SJSA1 (cell line): ENCODE data around the gene MBTPS1. TPM values are rescaled to one million over a fixed set of nuclear protein-coding genes. Genes with fewer than 3 reads are reported as not detected.
"Not testable (repeated sequence)": the region's sequence is repeated elsewhere in the genome, so short reads cannot be mapped to it uniquely, and the experiment has no call there.

ENCODE experiments used
- DNase-seq, 2 experiments: peaks; one replicate each; pipeline ENCODE4 v3.0.0-alpha.2; 2015 to 2020; ENCODE audit warnings: low spot score in 2 of 2, low read depth in 1 of 2
- H3K27ac ChIP-seq: fragments of 250-450 bp; sonication (Bioruptor Pico); 2 replicates; pipeline ENCODE4 v1.5.1; 2020; ENCODE audit warnings: mild to moderate bottlenecking, moderate library complexity
- H3K27me3 ChIP-seq: fragments of 250-450 bp; sonication (Bioruptor Pico); replicated peaks from 2 replicates; pipeline ENCODE4 v1.5.1; 2020; ENCODE audit warnings: mild to moderate bottlenecking, moderate library complexity
- H3K36me3 ChIP-seq: fragments of 250-450 bp; sonication (Bioruptor Pico); 2 replicates; pipeline ENCODE4 v1.5.1; 2020; ENCODE audit warnings: mild to moderate bottlenecking
- H3K4me1 ChIP-seq: fragments of 250-450 bp; sonication (Bioruptor Pico); replicated peaks from 2 replicates; pipeline ENCODE4 v1.6.1; 2021; ENCODE audit warnings: mild to moderate bottlenecking
- H3K4me3 ChIP-seq: fragments of 250-450 bp; sonication (Bioruptor Pico); 2 replicates; pipeline ENCODE4 v1.5.1; 2020; ENCODE audit warnings: mild to moderate bottlenecking
- H3K9me3 ChIP-seq: fragments of 250-450 bp; sonication (Bioruptor Pico); replicated peaks from 2 replicates; pipeline ENCODE4 v1.5.1; 2020; ENCODE audit warnings: mild to moderate bottlenecking
- total RNA-seq: library from RNA; depleted of rRNA; stranded (reverse); fragments of >200 nt; shearing (Covaris generic); gene quantifications from 2 replicates; pipeline ENCODE4 v1.2.3, GENCODE V29; 2014

The MBTPS1 gene
- total RNA-seq, 1 experiment from 2014 or later = 64.9 TPM

DNA sequence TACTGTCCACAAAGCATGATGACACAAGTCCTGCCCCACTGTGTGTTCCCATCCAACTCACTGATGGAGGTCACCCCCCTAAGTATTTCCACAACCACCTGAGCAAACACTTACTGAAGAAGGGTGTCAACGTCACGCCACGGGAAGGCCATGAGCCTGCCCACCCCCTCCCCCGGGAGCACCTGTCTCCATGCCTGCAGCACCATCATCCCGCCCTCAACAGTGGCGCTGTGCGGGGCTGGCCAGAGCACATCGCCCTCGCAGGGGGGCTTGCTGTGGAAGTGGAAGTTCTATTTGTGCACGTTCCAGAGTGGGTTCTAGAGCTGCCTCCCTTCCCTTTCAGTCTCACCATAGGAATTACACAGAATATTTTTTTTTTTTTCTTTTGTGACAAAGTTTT lies 4.3 kb upstream of the MBTPS1 start:
- Histone ChIP-seq H3K27me3 (no peaks in the 10 kb centered on the region), H3K27ac (no peak overlapping the region), H3K4me1 (peaks cover 5% of the 10 kb centered on the region), H3K9me3 (no peaks in the 10 kb centered on the region), H3K36me3 (peaks cover 22% of the 10 kb centered on the region), H3K4me3 (no peak overlapping the region)
- no peak for DNase-seq

DNA sequence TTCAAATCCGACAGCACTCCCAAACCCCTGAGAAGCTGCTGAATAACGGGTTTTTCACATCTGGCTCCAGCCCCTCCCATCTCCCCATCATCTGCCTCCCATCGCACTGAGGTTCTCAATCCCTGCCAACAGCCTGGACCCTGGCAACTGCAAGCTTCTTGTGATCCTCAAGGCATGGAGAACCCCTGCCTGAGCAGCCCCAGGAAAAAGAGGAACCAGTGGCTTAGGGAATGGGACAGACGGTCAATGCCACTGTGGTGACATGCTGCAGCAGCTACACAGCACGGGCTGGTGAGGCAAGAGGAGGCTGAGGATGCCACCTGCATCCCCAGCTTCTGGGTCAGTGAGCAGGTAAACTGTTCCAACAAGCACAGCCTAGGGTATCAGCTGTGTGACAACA lies 3.3 kb upstream of the MBTPS1 start:
- Histone ChIP-seq H3K27me3 (no peaks in the 10 kb centered on the region), H3K9me3 (no peaks in the 10 kb centered on the region), H3K27ac (no peak overlapping the region), H3K4me3 (no peak overlapping the region), H3K36me3 (peaks cover 22% of the 10 kb centered on the region), H3K4me1 (peaks cover 5% of the 10 kb centered on the region)
- no peak for DNase-seq

DNA sequence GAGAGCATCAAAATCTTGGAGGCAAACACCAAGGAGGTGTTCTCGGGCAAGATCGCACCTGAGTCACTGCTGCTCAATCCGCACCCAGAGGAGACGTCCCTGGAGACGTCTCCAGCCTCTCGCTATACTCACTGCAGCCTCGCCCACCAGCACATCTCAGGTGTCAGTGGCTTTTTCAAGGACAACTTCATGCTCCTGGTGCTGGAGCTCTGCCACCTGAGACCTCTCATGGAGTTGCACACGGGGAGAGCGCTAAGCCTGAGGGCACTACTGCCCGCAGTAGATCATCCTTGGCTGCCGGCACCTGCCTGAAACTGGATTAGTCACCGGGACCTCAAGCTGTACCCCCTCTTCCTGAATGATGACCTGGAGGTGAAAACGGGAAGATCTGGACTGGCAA lies 2.6 kb upstream of the MBTPS1 start:
- Histone ChIP-seq H3K27ac (no peak overlapping the region), H3K36me3 (peaks cover 20% of the 10 kb centered on the region), H3K4me3 (no peak overlapping the region), H3K27me3 (no peaks in the 10 kb centered on the region), H3K4me1 (peaks cover 5% of the 10 kb centered on the region), H3K9me3 (no peaks in the 10 kb centered on the region)
- no peak for DNase-seq

DNA sequence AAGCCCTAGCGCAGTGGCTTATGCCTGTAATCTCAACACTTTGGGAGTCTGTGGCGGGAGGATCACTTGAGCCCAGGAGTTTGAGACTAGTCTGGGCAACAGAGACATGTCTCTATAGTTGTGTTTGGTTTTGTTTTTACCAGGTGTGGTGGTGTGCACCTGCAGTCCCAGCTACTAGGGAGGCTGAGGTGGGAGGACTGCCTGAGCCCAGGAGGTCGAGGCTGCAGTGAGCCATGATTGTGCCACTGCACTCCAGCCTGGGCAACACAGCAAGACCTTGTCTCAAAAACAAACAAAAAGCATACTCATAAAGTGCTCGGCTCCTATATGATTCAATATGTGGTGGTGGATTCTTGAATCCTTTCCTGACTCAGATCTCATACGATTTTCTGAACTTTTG lies 1.6 kb upstream of the MBTPS1 start:
- not testable (repeated sequence) for H3K27me3 ChIP-seq, H3K27ac ChIP-seq, H3K4me1 ChIP-seq, H3K4me3 ChIP-seq, H3K9me3 ChIP-seq, DNase-seq
- H3K36me3 ChIP-seq = peaks cover 14% of the 10 kb centered on the region

DNA sequence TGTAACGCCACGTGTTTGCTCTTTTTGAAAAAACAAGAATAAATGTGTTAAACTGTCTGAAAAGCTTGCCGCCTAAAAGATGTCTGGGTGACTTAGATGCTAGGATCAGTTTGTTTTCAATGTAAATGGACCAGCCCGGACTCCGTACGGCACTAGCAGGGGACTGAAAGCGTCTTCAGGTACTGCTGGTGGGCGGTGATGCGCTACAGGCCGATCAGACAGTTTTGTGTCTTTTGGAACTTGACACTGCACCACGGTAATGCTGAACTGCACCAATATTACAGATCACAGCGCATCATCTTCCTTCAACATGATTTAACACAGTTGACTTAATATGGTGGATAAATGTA lies 727 bp upstream of the MBTPS1 start:
- Histone ChIP-seq H3K9me3 (no peaks in the 10 kb centered on the region), H3K27me3 (no peaks in the 10 kb centered on the region), H3K27ac (no peak overlapping the region), H3K4me3 (peak overlapping the region; percentile 78), H3K36me3 (peaks cover 7% of the 10 kb centered on the region; the same call in 1 of the 2 replicates), H3K4me1 (peaks cover 5% of the 10 kb centered on the region)
- DNase-seq = no peak

DNA sequence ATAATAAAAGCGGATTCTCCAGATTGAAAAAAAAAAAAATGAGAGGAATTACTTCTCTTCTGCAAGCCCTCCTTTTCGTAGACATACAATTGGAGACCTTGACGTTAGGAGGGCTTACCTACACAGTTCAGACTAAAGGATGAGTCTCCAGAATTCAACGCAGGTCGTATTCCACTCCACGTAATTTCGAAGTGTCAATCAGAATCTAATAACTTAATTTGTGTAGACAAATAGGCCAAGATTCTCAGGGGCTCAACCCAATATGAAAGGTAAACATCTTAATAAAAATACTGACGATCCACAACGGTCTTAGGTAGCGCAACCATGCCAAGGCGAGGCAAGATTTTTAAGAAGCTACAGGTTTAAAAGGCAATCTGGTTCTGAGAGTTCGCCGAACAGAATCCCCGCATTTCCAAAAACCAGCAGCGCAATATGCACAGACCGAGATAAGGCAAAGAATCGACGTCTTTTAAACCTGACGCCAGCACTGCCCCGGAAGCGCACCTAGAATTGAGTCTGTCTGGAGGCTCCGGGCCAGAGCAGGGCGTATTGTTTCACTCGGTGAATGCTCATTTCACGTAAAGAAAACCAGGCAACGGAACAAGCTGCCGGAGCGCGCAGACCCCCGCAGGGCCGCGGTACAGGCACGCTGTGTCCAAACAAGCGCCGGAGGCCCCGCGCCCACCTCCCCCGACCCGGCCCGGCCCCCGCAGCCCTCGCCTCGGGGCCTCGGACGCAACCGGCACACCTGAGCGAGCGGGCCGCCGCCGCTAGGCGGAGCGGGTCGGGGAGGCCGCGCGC lies 623 bp downstream of the MBTPS1 start:
- peaks cover 5% of the 10 kb centered on the region for H3K4me1 ChIP-seq
- no peaks in the 10 kb centered on the region for H3K9me3 ChIP-seq
- peak in 1 of 2 experiments; percentile 25 for DNase-seq
- H3K4me3 ChIP-seq = peak overlapping the region; percentile 78
- peak overlapping the region; percentile 38 for H3K27ac ChIP-seq
- no peaks in the 10 kb centered on the region for H3K27me3 ChIP-seq
- H3K36me3 ChIP-seq = peaks cover 7% of the 10 kb centered on the region; the same call in 1 of the 2 replicates

DNA sequence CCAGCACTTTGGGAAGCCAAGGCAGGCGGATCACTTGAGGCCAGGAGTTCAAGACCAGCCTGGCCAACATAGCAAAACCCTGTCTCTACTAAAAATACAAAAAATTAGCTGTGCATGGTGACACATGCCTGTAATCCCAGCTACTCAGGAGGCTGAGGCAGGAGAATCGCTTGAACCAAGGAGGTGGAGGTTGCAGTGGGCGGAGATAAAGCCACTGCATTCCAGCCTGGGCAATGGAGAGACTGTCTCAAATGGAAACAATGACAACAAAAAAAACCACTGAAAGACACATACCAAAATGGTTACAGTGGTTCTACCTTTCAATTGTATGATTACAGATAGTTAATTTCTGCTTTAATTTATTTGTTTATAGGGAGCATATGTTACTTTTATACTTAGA lies 4.8 kb downstream of the MBTPS1 start:
- not testable (repeated sequence) for H3K9me3 ChIP-seq, H3K27ac ChIP-seq, H3K27me3 ChIP-seq, H3K4me3 ChIP-seq
- H3K4me1 ChIP-seq = peaks cover 10% of the 10 kb centered on the region
- peak in 1 of 2 experiments; percentile 18 for DNase-seq
- H3K36me3 ChIP-seq = peaks cover 12% of the 10 kb centered on the region; the same call in 1 of the 2 replicates

DNA sequence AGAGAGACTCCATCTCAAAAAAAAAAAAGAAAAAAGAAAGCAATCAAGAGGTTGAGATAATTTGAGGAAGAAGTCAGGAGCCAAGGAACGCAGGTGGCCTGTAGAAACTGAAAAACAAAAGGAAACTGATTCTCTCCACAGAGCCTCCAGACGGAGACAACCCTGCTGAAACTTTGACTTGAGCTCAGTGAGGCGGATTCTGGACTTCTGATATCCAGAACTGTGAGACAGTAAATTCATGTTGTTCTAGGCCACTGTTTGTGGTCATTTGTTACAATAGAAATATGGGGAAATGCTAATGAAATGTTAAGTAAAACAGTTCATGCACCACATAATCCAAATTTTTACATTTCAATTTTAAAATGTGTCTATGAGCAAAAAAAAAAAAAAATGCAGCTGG lies 5.2 kb downstream of the MBTPS1 start:
- H3K4me1 ChIP-seq = peaks cover 10% of the 10 kb centered on the region
- H3K4me3 ChIP-seq = no peak overlapping the region
- no peak for DNase-seq
- no peak overlapping the region for H3K27ac ChIP-seq
- H3K36me3 ChIP-seq = peaks cover 11% of the 10 kb centered on the region; the same call in 1 of the 2 replicates
- H3K27me3 ChIP-seq = no peaks in the 10 kb centered on the region
- H3K9me3 ChIP-seq = no peaks in the 10 kb centered on the region

DNA sequence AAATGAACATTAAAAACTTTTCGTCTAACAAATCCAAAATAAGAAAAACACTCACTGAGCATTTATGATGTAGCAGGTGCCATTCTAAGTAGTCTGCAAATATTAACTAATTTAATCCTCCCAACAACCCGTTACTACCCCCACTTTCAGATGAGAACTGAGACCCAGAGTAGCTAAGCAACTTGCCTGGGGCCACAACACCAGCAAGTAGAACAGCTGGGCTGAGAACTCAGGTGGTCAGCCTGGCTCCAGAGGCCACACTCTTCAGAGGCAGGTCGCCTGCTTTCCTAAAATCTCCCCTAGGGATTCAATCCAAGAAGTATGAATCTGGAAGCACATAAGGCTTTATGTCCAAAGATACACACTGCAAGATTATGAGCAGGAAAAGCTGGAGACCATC lies 6.2 kb downstream of the MBTPS1 start:
- Histone ChIP-seq H3K36me3 (peaks cover 8% of the 10 kb centered on the region; the same call in 1 of the 2 replicates), H3K4me3 (no peak overlapping the region), H3K4me1 (peaks cover 10% of the 10 kb centered on the region), H3K27me3 (no peaks in the 10 kb centered on the region), H3K27ac (no peak overlapping the region), H3K9me3 (no peaks in the 10 kb centered on the region)
- no peak for DNase-seq

DNA sequence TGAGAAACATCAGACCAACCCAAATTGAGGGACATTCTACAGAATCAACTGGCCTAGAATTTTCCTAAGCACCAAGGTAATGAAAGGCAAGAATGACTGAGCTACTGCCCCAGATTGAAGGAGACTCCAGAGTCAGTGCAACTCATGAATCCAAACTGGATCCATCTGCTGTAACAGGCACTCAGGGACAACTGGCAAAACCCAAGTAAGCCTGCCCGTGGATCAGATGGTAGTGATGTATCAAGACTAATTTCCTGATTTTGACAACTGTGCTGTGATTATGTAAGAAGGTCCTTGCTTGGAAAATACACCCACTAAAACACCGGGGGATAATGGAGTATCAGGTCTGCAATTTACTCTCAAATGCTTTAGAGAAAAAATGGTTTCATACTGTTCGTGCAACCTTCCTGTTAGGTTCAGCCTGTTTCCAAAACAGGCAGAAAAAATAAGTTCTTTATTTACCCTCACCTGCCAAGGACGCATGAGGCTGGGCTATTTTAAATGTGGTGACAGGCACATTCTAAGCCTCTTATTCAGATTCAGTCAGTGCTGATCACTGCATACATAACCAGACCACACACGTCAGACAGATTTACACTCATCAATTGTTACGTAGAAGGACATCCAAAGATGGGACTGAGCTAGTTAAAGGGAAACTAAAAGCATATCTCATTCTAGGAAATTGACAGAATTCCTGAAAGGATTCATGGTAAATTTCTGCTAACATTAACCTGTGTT lies 7.0 kb downstream of the MBTPS1 start:
- H3K27me3 ChIP-seq = no peaks in the 10 kb centered on the region
- DNase-seq = peak in 1 of 2 experiments; percentile 19
- no peak overlapping the region for H3K27ac ChIP-seq
- H3K9me3 ChIP-seq = no peaks in the 10 kb centered on the region
- no peak overlapping the region for H3K4me3 ChIP-seq
- H3K36me3 ChIP-seq = peaks cover 8% of the 10 kb centered on the region; the same call in 1 of the 2 replicates
- peaks cover 10% of the 10 kb centered on the region for H3K4me1 ChIP-seq

DNA sequence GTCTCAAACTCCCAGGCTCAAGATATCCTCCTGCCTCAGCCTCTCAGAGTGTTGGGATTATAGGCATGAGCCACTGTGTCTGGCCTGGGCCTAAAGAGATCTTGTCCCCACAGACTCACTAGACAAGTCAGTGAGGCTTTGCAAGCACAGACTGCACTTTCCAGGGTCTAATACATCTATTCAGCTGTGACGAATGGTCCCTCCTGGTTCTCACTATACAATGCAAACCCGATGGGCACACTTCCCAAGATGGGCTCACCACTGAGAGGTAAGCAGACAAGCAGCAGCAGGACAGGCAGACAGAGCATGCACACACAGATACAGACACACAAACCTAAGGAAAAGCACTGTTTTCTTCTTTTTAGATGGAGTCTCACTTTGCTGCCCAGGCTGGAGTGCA lies 8.8 kb downstream of the MBTPS1 start:
- no peak for DNase-seq
- peaks cover 8% of the 10 kb centered on the region; the same call in 1 of the 2 replicates for H3K36me3 ChIP-seq
- no peaks in the 10 kb centered on the region for H3K9me3 ChIP-seq
- H3K27me3 ChIP-seq = no peaks in the 10 kb centered on the region
- H3K4me1 ChIP-seq = peaks cover 22% of the 10 kb centered on the region
- no peak overlapping the region for H3K4me3 ChIP-seq
- no peak overlapping the region for H3K27ac ChIP-seq

DNA sequence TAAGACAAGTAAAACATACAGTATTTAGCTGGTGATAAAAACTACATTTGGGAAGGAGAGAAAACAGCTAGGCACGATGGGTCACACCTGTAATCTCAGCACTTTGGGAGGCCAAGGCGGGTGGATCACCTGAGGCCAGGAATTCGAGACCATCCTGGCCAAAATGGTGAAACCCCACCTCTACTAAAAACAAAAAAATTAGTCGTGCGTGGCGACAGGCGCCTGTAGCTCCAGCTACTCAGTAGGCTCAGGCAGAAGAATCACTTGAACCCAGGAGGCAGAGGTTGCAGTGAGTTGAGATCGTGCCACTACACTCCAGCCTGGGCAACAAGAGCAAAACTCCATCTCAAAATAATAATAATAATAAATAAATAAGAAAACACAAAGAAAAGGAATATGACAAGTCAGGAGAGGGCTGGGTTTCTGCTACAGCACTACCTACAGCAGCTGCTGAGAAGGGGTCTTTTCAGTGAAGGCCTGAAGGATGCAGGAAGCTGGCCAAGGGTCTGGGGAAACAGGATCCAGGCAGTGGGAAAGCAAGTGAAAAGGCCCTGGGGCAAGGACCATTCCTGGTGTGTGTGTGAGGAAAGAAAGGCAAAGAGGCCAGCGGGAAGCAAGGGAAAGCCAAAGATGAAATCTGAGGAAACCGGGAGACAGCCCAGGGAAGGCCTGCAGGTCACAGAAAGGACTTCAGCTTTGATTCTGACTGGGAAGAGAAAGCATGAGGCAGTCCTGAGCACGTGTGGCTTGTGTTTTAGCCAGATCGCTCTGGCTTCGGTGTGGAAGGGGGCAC lies 10.6 kb downstream of the MBTPS1 start:
- Histone ChIP-seq H3K4me1 (peaks cover 22% of the 10 kb centered on the region), H3K36me3 (peaks cover 10% of the 10 kb centered on the region; the same call in 1 of the 2 replicates), H3K9me3 (no peaks in the 10 kb centered on the region), H3K27ac (no peak overlapping the region), H3K4me3 (no peak overlapping the region), H3K27me3 (no peaks in the 10 kb centered on the region)
- DNase-seq = no peak

DNA sequence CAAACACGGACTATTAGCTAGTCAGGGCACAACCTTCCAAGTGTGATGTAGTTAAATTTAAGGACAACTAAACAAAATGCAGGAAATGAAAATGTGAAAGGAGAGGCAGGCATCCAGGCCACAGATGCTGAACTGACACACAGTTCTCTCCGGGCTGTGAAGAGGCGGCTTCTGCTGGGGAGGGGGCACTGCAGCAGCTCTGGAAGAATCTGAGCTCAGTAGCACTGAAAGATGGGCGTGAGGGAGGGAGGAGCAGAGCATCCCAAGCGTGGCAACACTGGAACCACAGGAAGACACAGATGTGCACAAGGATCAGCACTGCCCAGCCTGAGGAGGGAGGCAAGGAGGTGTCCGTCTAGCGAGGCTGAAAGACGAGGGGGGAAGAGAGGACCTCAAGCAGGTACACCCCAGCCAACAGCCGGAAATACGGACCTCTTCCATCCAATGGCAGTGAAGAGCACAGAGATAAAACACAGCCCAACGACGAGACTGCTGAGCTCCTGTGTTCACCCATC lies 11.4 kb downstream of the MBTPS1 start:
- Histone ChIP-seq H3K4me1 (peaks cover 22% of the 10 kb centered on the region), H3K27ac (no peak overlapping the region), H3K4me3 (no peak overlapping the region), H3K9me3 (no peaks in the 10 kb centered on the region), H3K36me3 (peaks cover 10% of the 10 kb centered on the region; the same call in 1 of the 2 replicates), H3K27me3 (no peaks in the 10 kb centered on the region)
- DNase-seq = no peak
